IMR-90 (cell line): ENCODE data around the gene CCDC40.

Experiments
- BHLHE40 ChIP-seq: fragments of 150-350 bp; IDR thresholded peaks from 2 replicates; pipeline ENCODE4 v1.6.1; 2016; ENCODE audit warnings: mild to moderate bottlenecking, low read depth, low read length
- CEBPB ChIP-seq: IDR thresholded peaks from 2 replicates; pipeline ENCODE4 v1.6.1; 2012; ENCODE audit warnings: low read depth, low read length, improper control_type of control experiment
- CHD1 ChIP-seq: IDR thresholded peaks from 2 replicates; pipeline ENCODE4 v1.6.1; 2012; ENCODE audit warnings: low read depth, low read length, improper control_type of control experiment
- MAFK ChIP-seq: IDR thresholded peaks from 2 replicates; pipeline ENCODE4 v1.6.1; 2012; ENCODE audit warnings: low read depth, low read length, improper control_type of control experiment
- MAZ ChIP-seq: IDR thresholded peaks from 2 replicates; pipeline ENCODE4 v1.6.1; 2012; ENCODE audit warnings: low read depth, mild to moderate bottlenecking, low read length, improper control_type of control experiment, moderate library complexity, borderline replicate concordance
- MXI1 ChIP-seq: IDR thresholded peaks from 2 replicates; pipeline ENCODE4 v1.6.1; 2012; ENCODE audit warnings: low read depth, mild to moderate bottlenecking, low read length, moderate library complexity, borderline replicate concordance
- NFE2L2 ChIP-seq: fragments of 150-350 bp; IDR thresholded peaks from 2 replicates; pipeline ENCODE4 v1.6.1; 2016; ENCODE audit warnings: low read depth, mild to moderate bottlenecking, low read length
- POLR2A ChIP-seq: IDR thresholded peaks from 2 replicates; pipeline ENCODE4 v1.6.1; 2012; ENCODE audit warnings: mild to moderate bottlenecking, low read depth, low read length
- RAD21 ChIP-seq: IDR thresholded peaks from 2 replicates; pipeline ENCODE4 v1.6.1; 2012; ENCODE audit warnings: low read length, improper control_type of control experiment
- RCOR1 ChIP-seq: IDR thresholded peaks from 2 replicates; pipeline ENCODE4 v1.6.1; 2012; ENCODE audit warnings: mild to moderate bottlenecking, low read length, improper control_type of control experiment; ENCODE audit not compliant: insufficient replicate concordance
- SMC3 ChIP-seq: fragments of 150-350 bp; IDR thresholded peaks from 2 replicates; pipeline ENCODE4 v1.6.1; 2016; ENCODE audit warnings: low read depth, mild to moderate bottlenecking, antibody characterized with exemption, low read length, moderate library complexity
- TF ChIP-seq, protein P1 (sequence below): conservative IDR thresholded peaks from 2 replicates; pipeline ENCODE4 v1.5.1; 2012; ENCODE audit warnings: mild to moderate bottlenecking, low read depth, low read length, improper control_type of control experiment
- TF ChIP-seq, protein P2 (sequence below): fragments of 150-350 bp; IDR thresholded peaks from 2 replicates; pipeline ENCODE4 v1.6.1; 2016; ENCODE audit warnings: low read depth, mild to moderate bottlenecking, low read length, moderate library complexity, borderline replicate concordance
- TF ChIP-seq, protein P3 (sequence below): fragments of 150-350 bp; IDR thresholded peaks from 2 replicates; pipeline ENCODE4 v1.6.1; 2017; ENCODE audit warnings: mild to moderate bottlenecking, antibody characterized with exemption, low read length, low read depth

DNA sequence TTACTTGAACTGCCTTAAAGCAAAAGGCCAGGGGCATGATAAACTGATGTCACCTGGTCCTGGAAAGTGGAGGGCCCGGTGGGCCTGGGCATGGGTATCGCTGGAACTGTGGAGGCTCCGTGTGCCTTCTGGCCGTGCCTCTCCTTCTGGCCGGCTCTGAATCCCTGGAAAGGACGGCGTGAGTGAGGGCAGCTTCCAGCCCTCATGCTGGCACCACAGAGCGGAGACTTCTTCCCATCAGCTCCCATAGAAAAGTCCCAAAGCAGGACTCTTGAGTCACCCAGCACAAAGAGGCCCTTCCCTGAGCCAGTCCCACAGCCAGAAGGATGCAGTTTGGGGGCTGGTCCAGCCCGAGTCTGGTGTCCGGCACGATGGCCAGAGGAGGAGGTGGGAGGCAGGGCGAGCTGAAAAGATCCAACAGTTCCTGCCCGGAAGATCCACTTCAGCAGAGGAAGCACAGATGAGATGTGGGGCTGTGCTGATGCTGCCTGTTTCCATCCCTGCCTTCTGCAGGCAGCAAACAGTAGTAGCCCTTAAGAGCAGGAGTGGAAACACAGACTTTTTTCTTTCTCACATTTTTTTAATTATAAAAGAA lies 72.7 kb downstream of the CCDC40 start:
- TF ChIP-seq, protein P1, sequence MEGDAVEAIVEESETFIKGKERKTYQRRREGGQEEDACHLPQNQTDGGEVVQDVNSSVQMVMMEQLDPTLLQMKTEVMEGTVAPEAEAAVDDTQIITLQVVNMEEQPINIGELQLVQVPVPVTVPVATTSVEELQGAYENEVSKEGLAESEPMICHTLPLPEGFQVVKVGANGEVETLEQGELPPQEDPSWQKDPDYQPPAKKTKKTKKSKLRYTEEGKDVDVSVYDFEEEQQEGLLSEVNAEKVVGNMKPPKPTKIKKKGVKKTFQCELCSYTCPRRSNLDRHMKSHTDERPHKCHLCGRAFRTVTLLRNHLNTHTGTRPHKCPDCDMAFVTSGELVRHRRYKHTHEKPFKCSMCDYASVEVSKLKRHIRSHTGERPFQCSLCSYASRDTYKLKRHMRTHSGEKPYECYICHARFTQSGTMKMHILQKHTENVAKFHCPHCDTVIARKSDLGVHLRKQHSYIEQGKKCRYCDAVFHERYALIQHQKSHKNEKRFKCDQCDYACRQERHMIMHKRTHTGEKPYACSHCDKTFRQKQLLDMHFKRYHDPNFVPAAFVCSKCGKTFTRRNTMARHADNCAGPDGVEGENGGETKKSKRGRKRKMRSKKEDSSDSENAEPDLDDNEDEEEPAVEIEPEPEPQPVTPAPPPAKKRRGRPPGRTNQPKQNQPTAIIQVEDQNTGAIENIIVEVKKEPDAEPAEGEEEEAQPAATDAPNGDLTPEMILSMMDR: no peak
- TF ChIP-seq, protein P2, sequence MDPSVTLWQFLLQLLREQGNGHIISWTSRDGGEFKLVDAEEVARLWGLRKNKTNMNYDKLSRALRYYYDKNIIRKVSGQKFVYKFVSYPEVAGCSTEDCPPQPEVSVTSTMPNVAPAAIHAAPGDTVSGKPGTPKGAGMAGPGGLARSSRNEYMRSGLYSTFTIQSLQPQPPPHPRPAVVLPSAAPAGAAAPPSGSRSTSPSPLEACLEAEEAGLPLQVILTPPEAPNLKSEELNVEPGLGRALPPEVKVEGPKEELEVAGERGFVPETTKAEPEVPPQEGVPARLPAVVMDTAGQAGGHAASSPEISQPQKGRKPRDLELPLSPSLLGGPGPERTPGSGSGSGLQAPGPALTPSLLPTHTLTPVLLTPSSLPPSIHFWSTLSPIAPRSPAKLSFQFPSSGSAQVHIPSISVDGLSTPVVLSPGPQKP: no peak
- TF ChIP-seq NFE2L2 (no peak), POLR2A (no peak), MAZ (no peak), RAD21 (no peak), BHLHE40 (no peak), CEBPB (no peak), RCOR1 (no peak), CHD1 (no peak), MAFK (no peak), MXI1 (no peak), SMC3 (no peak)
- TF ChIP-seq, protein P3, sequence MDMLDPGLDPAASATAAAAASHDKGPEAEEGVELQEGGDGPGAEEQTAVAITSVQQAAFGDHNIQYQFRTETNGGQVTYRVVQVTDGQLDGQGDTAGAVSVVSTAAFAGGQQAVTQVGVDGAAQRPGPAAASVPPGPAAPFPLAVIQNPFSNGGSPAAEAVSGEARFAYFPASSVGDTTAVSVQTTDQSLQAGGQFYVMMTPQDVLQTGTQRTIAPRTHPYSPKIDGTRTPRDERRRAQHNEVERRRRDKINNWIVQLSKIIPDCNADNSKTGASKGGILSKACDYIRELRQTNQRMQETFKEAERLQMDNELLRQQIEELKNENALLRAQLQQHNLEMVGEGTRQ: no peak
